Measurements from ENCODE around the gene NF1.

- TF ChIP-seq CTCF (conservative IDR thresholded peaks at IDR 0.05; ENCODE audit: low read depth, low read length), result no peak
- TF ChIP-seq EZH2 (IDR thresholded peaks at IDR 0.05; ENCODE audit: low read length, unreplicated experiment), result no peak
- no peak for TF ChIP-seq EZH2phosphoT487 (IDR thresholded peaks at IDR 0.05; ENCODE audit: borderline replicate concordance, low read length)
Measured at GRCh38 chr17:31060791-31061550, 33.8 kb upstream of the NF1 start.

Measured in PC-3 (cell line).